HG03103 (cell line): Measurements from ENCODE around the gene COL21A1.
"Not testable (repeated sequence)": the region's sequence is repeated elsewhere in the genome, so short reads cannot be mapped to it uniquely, and the experiment has no call there.

Experiments
- ATAC-seq: cut with Tn5 transposase; IDR thresholded peaks from one replicate; pipeline ENCODE4 v1.9.1; 2021; ENCODE audit warnings: low read depth; ENCODE audit not compliant: unreplicated experiment

The COL21A1 gene

DNA sequence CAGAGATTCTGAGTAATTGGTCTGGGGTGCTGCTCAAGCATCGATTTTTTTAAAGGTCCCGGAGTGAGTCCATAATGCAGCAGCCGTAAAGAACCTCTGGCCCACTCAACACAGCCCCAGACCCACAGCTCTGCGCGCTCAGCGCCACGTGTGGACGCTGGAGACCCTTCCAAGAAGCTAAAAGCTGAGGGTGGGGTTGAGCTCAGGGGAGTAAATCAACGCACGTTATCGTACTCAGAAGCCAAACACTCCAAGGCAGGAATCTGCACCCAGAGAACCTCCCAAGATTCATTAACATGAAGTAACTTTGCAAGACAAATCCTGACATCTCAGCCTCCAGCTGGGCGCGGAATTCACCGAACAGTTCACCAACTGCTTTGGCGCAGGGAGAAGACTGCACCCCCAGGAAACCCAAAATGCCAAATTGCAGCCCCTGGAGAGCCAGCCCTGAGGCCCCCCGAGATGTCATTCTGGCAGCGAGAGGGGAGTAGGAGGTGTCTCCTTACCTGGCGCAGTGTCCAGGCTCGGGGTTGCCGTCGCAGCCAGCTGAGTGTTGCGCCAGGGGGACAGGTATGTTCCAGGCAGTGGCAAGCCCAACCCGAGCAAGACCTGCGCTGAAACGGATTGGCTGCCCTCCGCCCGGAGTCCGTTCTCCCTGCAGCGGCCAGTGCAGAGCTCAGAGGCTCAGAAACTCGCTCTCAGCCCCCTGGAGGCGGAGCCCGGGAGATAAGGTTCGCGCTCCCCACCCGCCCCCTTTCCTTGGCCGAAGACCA, at the start of gene COL21A1:
Gene COL21A1 (minus strand): TSS at position 700 of the 773 bp plus-strand sequence. CDS start 64,962 bp downstream, outside the sequence.
- ATAC-seq = no peak

GRCh38 chr6:56293781-56294180, 46.4 kb upstream of the COL21A1 start:
- ATAC-seq = no peak

DNA sequence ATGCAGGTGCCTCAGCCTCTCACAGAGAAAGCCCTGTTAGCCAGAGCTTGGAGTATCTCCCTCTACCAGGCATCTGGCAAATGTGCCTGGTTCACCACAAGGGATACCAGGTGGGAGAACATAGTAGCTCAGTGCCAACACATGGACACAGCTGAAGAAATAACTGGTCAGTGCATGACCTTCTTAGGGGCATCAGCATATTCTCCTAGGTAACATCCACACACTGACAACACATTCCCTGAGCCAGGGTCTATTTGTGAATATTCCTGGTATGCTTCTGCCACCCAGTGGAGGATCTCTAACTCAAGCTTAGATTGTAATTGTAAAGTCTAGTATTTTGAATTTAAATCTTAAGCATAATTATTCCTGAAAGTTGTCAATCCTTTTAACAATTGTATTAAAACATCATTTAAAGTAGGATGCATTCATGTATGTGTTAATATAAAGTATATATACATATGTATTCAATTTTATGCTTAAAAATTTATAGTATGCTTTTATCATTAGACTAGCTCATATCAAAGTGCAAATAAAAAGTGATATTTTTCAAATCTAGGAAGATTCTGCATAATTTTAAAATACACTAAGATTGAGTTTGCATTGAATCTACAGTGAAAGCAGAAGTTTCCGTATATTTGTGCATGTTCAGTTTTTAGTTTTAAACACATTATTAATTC, 45.3 kb upstream of the COL21A1 start:
- no peak for ATAC-seq

GRCh38 chr6:56291302-56291917, 44.0 kb upstream of the COL21A1 start:
- ATAC-seq = no peak

GRCh38 chr6:56289721-56290120, 42.3 kb upstream of the COL21A1 start:
- no peak for ATAC-seq

GRCh38 chr6:56288347-56288746, 41.0 kb upstream of the COL21A1 start:
- ATAC-seq = no peak

DNA sequence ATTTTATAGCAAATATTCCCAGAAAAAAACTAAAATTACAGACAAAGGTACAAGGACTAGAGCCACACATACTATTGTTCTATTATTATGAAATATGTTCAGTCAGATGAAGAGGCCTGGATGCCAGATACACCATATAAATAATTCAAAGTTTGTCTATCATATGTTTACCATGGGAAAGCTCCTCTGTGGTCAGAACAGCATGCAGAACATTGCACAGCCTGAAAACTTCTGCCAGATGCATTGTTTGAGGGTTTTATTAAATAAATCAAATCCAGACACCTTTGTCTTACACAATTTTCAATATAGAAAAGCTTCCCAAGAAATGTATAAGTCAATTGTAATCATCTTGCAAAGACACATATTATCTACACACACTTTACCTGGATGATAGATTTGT, 35.0 kb upstream of the COL21A1 start:
- no peak for ATAC-seq

- ATAC-seq = no peak
These were observed 32.7 kb upstream of the COL21A1 start for GRCh38 chr6:56280126-56280525.

DNA sequence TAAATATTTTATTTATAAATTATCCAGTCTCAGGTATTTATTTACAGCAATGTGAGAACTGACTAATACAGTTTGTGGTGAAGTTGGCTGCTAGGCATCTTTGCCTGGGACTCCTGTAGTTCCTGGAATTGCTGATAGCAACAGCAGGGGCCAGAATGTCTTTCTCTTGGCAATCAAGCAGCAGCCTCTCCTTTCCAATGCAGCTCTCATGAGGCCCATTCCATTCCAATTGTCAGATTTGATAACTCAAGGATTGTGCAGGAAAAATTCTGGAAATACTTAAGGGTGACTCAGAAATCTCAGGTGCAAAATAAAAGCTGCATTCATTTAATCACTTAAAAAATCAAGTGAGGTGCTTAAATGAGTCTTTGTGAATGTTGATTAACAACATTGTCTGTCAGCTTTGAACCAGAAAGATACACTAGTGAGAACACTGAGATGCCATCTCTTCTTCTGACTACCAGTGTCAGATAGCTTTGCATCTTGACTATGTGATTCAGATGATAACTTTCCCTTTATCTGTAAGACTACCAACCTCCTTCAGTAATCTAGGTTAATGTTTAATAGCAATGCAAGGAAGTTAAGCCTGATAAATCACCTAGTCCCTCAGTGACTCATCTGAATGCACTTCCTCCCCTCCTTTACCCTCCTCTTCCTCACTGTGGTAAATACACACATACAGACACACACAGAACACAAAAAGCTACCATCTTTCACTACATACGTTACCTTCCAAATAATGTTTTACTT, 32.1 kb upstream of the COL21A1 start:
- ATAC-seq = no peak

DNA sequence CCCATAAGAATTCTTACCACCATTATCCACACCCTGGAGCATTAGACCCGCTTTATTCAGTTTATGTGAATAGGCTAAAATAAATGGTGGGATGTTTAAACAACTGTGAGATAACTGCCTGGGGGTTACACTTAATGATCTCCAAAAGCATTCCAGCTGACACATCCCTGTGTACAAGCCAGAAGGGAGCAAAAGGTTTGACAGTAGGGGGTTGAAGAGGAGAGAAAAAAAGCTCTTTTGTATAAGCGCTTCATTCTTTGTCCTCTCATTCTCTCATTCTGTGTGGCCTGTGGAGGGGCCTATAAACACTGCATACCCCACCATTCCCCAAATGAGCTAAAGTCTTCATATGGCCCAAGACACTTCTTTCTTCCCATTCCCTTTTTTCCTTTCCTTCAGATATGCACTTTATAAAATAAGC, 30.8 kb upstream of the COL21A1 start:
- ATAC-seq = no peak

GRCh38 chr6:56270812-56271441, 23.5 kb upstream of the COL21A1 start:
- ATAC-seq = no peak

DNA sequence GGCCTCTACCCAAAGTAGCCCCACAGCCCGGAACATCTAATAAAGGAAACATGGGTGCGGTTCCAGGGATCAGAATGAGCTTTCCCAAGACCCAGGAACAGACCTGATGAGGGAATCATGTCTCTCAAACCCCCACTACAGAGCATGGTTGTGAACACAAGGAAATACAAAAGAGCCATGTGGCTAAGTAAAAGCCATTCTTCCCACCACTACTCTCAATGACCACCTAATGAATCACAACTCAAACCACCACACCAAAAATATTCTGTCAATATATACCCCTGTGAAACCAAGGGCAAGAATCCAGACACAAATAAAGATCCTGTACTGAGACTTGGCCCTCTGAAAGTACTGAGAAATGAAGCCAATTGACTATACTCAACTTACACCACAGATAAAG, 20.9 kb upstream of the COL21A1 start:
- no peak for ATAC-seq

GRCh38 chr6:56266011-56266410, 18.6 kb upstream of the COL21A1 start:
- ATAC-seq = no peak

DNA sequence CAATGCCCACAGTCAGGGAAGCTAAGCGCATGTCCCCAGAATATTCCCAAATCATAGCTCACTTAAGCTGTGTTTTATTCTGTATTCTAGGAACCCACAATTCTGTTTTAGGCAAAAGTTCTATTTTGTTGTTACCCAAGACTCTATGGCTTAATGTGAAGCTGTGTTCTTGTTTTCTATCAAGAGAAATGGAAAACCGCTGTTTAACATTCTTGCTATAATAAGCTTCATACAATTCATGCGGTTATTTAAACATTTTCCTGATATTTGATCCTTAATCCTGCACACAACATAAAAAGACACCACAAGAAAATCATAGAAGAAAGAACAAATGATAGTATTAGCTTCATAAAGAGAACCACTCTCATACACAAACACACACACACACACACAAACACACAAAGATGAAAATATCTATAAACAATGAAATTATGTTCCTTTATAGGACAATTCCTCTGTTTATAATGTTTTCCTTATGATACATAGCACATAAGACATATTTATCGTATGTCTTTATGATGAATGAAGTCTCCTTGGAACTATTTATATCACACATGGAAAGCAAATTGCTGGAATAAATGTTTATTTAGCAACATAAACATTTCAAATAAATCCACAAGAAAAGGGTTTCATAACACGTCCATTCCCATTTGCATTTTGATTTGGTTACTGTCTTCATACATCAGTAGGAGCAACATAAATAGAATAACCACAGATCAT, 16.4 kb upstream of the COL21A1 start:
- ATAC-seq = no peak

- ATAC-seq = not testable (repeated sequence)
These were observed 13.2 kb upstream of the COL21A1 start for GRCh38 chr6:56260593-56260992.

DNA sequence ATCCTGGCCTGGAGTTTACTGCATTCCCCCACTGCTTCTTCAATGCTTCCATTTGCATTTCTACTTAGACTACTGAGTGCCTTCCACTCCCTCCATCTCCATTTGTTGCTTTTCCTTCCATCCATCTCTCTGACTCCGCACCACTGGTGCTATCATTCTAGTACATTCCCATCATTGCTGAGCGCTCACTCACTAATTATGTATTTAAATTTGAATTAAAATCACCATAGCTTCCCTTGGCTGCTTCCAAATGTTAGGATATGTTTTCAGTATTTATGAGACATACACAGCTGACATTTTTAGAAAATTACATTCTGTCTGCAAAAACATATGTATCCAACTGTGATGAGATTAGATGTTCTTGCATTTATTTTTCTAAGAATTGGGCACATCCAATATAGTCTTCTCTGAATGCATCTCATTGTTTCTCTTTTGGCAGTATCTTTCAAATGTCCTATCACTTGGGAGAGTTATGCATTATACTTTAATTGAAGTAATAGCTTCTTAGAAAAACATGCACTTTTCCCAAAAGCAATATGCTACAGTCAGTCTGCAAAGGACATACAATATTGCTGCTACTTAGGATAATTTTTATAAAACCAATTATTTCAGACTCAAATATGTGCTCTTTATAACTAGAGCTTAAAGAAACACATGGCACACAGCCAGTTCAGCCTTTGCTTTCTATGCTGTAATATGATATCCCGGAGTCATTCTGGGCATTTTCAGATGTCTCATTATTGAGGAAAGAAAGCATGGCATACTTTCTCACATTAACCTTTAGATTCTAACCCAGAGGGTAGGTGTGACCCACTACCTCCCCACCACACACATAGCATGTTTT, 12.1 kb upstream of the COL21A1 start:
- no peak for ATAC-seq

- no peak for ATAC-seq
These were observed 8.0 kb upstream of the COL21A1 start for GRCh38 chr6:56255349-56255748.

GRCh38 chr6:56250266-56250665, 2.9 kb upstream of the COL21A1 start:
- no peak for ATAC-seq

DNA sequence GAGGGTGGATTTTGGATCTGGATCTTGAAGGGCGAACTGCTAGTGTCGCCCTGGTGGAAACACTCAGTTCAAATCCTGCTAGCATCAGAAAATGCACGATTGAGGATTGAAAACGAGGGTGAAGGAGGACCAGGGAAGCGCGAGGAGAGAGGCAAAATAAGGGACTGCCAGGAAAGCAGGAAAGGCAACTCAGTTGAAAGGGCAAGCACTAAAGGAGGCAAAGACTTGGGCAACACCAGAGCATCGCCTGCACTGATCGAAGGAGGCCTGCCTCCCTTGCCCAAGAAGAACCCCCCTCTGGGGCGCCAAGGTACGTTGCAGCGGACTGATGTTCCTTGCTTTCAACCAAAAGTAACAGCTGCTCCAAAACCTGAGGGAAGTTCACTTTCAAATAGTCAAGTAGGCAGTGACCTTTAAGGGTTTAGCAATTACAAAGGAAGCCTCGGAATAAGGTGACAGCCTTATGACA, 308 bp upstream of the COL21A1 start:
- no peak for ATAC-seq
